ENCODE data around the gene RPS2.
"Not testable (repeated sequence)": the region's sequence is repeated elsewhere in the genome, so short reads cannot be mapped to it uniquely, and the experiment has no call there.

RPS2 gene

DNA sequence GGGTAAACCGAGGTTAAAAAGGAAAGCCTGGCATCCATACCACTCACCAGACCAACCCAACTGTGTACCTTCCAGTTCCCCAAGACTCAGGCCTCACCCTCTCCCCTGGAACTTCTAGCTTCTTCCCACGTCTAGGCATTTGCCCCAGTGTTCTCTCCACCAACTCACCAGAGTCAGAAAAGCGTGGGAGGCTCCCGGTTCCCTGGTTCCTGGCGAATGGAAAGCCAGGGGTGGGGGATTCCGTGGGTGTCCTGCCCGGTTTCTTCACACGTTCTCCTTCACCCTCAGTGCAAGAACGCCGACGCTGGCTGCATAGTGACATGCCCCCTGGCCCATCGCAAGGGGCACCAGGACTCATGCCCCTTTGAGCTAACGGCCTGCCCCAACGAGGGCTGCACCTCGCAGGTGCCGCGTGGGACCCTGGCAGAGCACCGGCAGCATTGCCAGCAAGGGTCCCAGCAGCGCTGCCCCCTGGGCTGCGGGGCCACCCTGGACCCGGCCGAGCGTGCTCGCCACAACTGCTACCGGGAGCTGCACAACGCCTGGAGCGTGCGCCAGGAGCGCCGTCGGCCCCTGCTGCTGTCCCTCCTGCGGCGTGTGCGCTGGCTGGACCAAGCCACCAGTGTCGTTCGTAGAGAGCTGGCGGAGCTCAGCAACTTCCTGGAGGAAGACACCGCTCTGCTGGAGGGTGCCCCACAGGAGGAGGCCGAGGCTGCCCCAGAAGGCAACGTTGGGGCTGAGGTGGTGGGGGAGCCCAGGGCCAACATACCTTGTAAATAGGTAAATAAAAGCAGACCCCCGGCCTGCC is 3.7 kb upstream of the RPS2 start:
- TF ChIP-seq, protein P1, sequence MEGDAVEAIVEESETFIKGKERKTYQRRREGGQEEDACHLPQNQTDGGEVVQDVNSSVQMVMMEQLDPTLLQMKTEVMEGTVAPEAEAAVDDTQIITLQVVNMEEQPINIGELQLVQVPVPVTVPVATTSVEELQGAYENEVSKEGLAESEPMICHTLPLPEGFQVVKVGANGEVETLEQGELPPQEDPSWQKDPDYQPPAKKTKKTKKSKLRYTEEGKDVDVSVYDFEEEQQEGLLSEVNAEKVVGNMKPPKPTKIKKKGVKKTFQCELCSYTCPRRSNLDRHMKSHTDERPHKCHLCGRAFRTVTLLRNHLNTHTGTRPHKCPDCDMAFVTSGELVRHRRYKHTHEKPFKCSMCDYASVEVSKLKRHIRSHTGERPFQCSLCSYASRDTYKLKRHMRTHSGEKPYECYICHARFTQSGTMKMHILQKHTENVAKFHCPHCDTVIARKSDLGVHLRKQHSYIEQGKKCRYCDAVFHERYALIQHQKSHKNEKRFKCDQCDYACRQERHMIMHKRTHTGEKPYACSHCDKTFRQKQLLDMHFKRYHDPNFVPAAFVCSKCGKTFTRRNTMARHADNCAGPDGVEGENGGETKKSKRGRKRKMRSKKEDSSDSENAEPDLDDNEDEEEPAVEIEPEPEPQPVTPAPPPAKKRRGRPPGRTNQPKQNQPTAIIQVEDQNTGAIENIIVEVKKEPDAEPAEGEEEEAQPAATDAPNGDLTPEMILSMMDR (IDR thresholded peaks at IDR 0.05; ENCODE audit: low read depth, low read length), result no peak
- no peak overlapping the region for H3K4me3 ChIP-seq (replicated peaks in 1 of 2; ENCODE audit: low read depth in 2 of 2, low read length in 2 of 2)
- no peak for DNase-seq (ENCODE audit: low read depth in 2 of 2)

DNA sequence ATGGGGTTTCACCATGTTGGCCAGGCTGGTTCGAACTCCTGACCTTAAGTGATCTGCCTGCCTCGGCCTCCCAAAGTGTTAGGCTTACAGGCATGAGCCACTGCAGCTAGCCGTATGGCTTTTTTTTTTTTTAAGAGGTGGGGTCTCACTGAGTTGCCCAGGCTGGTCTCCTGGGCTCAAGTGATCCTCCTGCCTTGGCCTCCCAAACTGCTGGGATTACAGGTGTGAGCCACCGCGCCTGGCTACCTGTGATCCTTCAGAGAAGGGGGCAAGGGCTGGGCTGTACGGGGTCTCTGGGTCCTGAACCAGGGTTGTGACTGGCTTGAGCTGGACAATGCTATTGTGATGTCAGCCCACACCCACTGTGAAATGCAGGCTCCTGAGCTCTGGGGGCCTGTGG is 1.8 kb upstream of the RPS2 start, which contains the start of gene RNF151:
Gene RNF151 (plus strand): TSS at position 397 of the 400 bp plus-strand sequence. CDS start 26 bp downstream, outside the sequence.
- peak within 1 kb of the TSS; percentile 88 to 92 for H3K4me3 ChIP-seq (replicated peaks in 1 of 2; ENCODE audit: low read depth in 2 of 2, low read length in 2 of 2)
- TF ChIP-seq, protein P1 (IDR thresholded peaks at IDR 0.05; ENCODE audit: low read depth, low read length), result no peak
- DNase-seq (ENCODE audit: low read depth in 2 of 2), result no peak

DNA sequence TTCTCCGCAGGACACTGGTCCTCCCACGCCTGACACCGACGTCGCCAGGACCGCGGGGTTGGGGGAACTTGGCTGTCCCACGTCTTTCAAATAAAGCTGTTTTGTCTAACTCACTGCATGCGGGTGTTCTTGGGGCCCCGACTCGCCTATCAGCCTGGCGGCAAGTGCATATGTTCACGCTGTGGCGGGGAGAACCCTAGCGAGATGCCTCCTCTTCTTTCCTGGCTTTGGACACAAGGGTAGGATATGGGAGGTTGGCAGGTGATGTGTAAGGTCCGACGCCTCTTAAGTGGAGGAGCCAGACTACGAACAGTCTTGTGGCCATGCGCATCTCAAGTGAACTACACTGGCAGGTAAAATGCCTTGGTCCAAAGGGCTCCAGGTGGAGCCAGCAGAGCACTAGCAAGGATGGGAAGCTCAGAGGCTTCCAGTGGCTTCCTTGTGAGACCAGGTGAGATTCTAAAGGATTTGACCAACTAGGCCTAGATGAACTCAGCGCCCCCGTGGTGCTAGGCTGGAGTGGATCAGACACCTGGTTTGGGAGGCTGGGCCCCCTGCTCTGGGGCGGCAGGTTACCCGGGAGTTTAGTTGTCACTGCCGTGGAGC is 873 bp upstream of the RPS2 start:
- TF ChIP-seq, protein P1 (IDR thresholded peaks at IDR 0.05; ENCODE audit: low read depth, low read length), result no peak
- no peak for DNase-seq (ENCODE audit: low read depth in 2 of 2)
- H3K4me3 ChIP-seq (replicated peaks in 1 of 2; ENCODE audit: low read depth in 2 of 2, low read length in 2 of 2), result peak overlapping the region; percentile 88 to 92

DNA sequence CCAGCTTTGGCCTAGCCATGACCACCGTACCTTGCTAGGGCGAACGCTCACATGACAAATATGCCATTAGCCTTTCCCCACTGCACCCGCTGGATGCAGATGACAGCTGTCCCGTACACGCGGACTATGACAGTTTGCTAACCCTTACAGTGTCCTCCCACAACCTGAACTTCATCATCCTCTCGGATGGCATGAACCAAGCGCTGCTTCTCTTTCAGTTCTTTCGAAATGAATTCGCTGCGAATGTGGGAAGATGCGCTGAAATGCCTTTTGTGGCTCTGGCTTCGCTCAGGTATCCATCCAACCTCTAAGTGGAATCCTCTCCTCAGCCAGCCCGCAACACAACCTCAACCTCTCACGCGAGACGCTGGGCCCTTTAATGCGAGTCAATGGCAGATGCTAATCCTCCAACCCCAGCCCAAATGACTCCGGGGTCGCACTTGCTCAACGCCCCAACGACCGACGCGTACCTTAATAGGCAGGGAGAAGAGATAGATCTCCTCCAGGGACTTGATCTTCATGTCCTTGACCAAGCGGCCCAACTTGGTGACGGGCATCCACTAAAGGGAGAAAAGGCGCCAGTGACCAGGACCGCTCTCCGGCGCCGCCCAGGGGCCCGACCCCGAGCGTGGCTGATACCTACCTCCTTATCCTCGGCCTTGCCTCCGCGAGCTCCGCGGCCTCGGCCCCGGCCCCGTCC is 670 bp downstream of the RPS2 start:
- DNase-seq (ENCODE audit: low read depth in 2 of 2), result peak in 1 of 2 donors; percentile 43
- TF ChIP-seq, protein P1 (IDR thresholded peaks at IDR 0.05; ENCODE audit: low read depth, low read length), result peak; percentile 5
- peak overlapping the region; percentile 88 to 92 for H3K4me3 ChIP-seq (replicated peaks in 1 of 2; ENCODE audit: low read depth in 2 of 2, low read length in 2 of 2)

DNA sequence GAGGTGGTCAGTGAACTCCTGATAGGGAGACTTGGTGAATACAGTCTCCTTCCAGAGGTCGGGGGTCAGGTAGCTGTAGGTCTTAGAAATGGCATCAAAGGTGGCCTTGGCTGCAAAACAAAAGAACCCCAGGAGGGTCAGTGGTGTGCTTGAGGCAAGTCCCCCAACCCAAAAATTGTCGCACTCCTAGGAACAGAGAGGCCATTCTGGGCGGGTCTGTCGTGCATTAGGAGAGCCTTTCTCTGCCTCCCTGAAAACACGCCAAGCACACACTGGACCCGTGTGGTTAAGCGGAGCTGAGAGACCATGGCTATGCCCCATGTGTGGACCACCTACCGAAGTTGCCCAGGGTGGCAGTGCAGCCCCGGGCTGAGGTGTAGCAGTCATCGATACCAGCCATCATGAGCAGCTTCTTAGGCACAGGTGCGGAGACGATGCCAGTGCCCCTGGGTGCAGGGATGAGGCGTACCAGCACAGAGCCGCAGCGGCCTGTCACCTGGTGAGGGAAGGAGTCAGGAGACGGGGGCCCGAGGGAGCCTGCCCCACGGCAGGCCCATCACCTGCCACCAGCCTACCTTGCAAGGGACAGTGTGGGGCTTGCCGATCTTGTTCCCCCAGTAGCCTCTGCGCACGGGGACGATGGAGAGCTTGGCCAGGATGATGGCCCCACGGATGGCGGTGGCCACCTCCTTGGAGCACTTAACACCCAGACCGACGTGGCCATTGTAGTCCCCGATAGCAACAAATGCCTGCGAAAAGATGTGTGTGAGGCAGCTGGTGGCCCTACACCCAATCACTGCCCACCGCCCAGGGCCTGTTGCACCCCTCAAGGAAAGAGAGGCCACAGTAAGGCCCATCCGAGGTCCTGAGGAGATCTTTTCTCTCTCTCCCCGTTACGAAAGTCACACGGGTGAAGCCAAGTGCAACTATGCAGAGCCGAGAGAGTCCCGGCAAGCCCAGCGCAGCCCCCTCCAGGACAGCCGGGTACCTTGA is 2.2 kb downstream of the RPS2 start:
- H3K4me3 ChIP-seq (replicated peaks in 1 of 2; ENCODE audit: low read depth in 2 of 2, low read length in 2 of 2), result peak overlapping the region; percentile 88 to 92
- DNase-seq (ENCODE audit: low read depth in 2 of 2), result not testable (repeated sequence)

DNA sequence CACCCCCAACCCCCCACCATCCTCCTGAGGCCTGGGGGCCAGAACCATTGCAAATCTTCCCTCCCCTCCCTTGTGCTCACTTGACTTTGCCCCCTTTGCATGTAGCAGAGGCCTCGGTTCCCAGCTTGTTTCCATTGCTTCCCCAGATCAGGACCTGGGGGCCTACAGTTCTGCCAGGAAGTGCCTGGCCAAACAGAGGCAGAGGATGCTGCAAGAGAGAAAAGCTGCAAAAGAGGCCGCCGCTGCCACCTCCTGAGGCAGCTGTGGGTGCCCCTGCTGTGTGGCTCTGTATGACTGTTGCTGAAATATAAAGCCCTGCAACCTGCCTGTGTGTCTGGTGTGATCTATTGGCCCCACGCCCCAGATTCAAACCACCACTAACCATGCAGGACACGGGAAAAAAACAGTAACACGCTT is 3.0 kb downstream of the RPS2 start:
- DNase-seq (ENCODE audit: low read depth in 2 of 2), result no peak
- H3K4me3 ChIP-seq (replicated peaks in 1 of 2; ENCODE audit: low read depth in 2 of 2, low read length in 2 of 2), result no peak overlapping the region
- TF ChIP-seq, protein P1 (IDR thresholded peaks at IDR 0.05; ENCODE audit: low read depth, low read length), result no peak

Data from cardiac fibroblast (primary cell).